Heart right ventricle (tissue), 16 donors: ENCODE results near the gene JSRP1. TPM values are rescaled to one million over a fixed set of nuclear protein-coding genes. Genes with fewer than 3 reads are reported as not detected.

Source experiments
- ATAC-seq, 8 donors: fragments of 200-7000 bp; cut with Tn5 transposase; one replicate each; pipeline ENCODE4 v1.9.1; 2020; ENCODE audit warnings: mild to moderate bottlenecking in 8 of 8, moderate library complexity in 8 of 8, moderate number of reproducible peaks in 1 of 8
- DNase-seq, 2 donors: peaks; one replicate each; pipeline ENCODE4 v3.0.0-alpha.2; 2020
- H3K27ac ChIP-seq, 10 donors: fragments of 200-600 bp; sonication (generic) in 2 of 10; one replicate each; pipeline versions ENCODE4 v1.5.0 to v1.8.0; 2020 to 2022; ENCODE audit warnings: mild to moderate bottlenecking in 3 of 10
- H3K27me3 ChIP-seq, 7 donors: fragments of 200-600 bp; one replicate each; pipeline ENCODE4 v1.8.0; 2021 to 2022; ENCODE audit warnings: mild to moderate bottlenecking in 2 of 7
- H3K36me3 ChIP-seq, 9 donors: fragments of 200-600 bp; sonication (generic) in 1 of 9; one replicate each; pipeline versions ENCODE4 v1.5.0 to v1.8.0; 2020 to 2022; ENCODE audit warnings: mild to moderate bottlenecking in 2 of 9
- H3K4me1 ChIP-seq, 9 donors: fragments of 200-600 bp; sonication (generic) in 1 of 9; one replicate each; pipeline versions ENCODE4 v1.5.0 to v1.8.0; 2020 to 2022; ENCODE audit warnings: mild to moderate bottlenecking in 4 of 9
- H3K4me3 ChIP-seq, 10 donors: fragments of 200-600 bp; sonication (generic) in 2 of 10; one replicate each; pipeline versions ENCODE4 v1.5.0 to v1.8.0; 2020 to 2022; ENCODE audit warnings: mild to moderate bottlenecking in 7 of 10, moderate library complexity in 2 of 10
- H3K9me3 ChIP-seq, 11 donors: fragments of 200-600 bp in 10 of 11; sonication (generic) in 2 of 11; one replicate each; pipeline versions ENCODE4 v1.5.0 to v1.8.0; 2013 to 2022; ENCODE audit warnings: mild to moderate bottlenecking in 2 of 11, control low read depth in 1 of 11, moderate library complexity in 1 of 11
- whole genome bisulfite sequencing, 2 donors: extraction: QIAGEN DNeasy Blood & Tissue Kit; methylation state at CpG; one replicate each; pipeline ENCODE4 v1.1.7; 2013; ENCODE audit warnings: inconsistent platforms in 1 of 2; 5-methylcytosine and 5-hydroxymethylcytosine counted together
- intact Hi-C, 10 donors: fragments of 100-400 bp; cut with DNase I; formaldehyde crosslinking; loops; one replicate each; pipeline versions ENCODE4 v1.11.1 to v1.14.2; 2022
- polyA plus RNA-seq, 2 donors: library from polyadenylated mRNA; stranded (reverse); fragments of 200-250 nt; gene quantifications; one replicate each; pipeline ENCODE4 v1.2.3, GENCODE V29; 2013
- total RNA-seq, 10 donors: library from RNA; stranded (reverse); fragmentation: NEBNext Ultra II Directional in 3 of 10; extraction: Animal tissue kit (Norgen Biotek cat#: 25700) in 3 of 10; gene quantifications; one replicate each; pipeline versions ENCODE4 v1.2.1 to v1.2.4, GENCODE V29; 2021 to 2023
- TF ChIP-seq, protein P1 (sequence below), 9 donors: fragments of 200-600 bp; sonication (generic) in 2 of 9; IDR thresholded peaks; one replicate each; pipeline versions ENCODE4 v1.5.0 to v1.8.0; 2021 to 2022; ENCODE audit warnings: antibody characterized with exemption in 9 of 9, mild to moderate bottlenecking in 5 of 9, moderate library complexity in 1 of 9
- donor health status: Arrhythmogenic right ventricular cardiomyopathy.
- donor health status: ischemic (EF 13 %, LVEDD 7.1; RV severe dilation, severe dysfunction).
- donor health status: healthy with polysubstance abuse.
- donor health status: DM: no; HTN: yes; CAD: no.
- donor health status: DM: no; HTN: no; CAD: no.
- donor health status: ischemic (EF 25% LVEDD 6.9; RV normal size, moderate dysfunction).
- donor health status: ischemic (EF 25% LVEDD 5.7; RV mildly dilated, moderate dysfunction).
- donor health status: healthy.
- donor health status: DM: yes; HTN: yes; CAD: no.
- donor health status: Ischemic cardiomyopathy.
- donor health status: ischemic (EF 35%, LVEDD 5.7; RV mildly dilated, moderate dysfunction).
- donor health status: nonischemic (EF 11% LVEDD 7.7; RV severe dilation, severe dysfunction).
- donor health status: DM: yes; HTN: yes; CAD: no.
- donor health status: PGD.
- donor health status: ischemic (EF 29% LVEDD 5.4; RV normal size, mild dysfunction).
- donor health status: nonischemic (EF 23%, LVEDD 6.1; RV moderate dilation, normal function).

JSRP1 gene
- total and polyA plus RNA-seq, 12 donors: 0.29 to 0.72 (median 0.38) TPM; not detected in 8

DNA sequence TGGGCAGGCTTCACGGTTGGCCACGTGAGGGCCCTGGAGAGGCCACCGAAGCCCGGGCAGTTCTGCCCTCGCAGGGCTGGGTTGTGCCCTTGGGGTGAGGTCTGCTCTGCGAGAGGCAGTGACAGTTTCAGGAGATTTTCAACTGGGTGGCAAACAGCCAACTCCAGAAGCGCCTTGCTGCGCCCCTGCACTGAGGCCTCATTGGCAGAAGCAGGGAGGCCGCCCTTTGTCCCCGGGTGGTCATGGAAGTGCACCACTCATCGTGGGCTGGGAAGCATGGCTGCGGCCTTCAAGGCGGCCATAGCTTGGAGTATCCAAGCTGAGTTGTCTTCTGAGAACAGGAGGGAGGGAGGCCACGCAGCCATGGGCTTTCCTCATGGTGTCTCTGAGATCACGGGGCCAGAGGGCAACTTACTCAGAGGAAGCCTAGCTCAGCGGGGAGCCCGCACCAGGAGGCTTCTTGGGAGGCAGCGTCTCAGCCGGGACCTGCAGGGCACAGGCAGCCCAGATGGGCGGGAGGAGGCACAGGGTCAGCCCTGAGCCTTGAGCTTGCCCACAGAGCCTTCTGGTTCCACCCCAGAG, 34.9 kb downstream of the JSRP1 start:
- Histone ChIP-seq H3K36me3 (peaks cover 0 to 98% (median 44%) of the 10 kb centered on the region in 9 donors), H3K9me3 (no peaks in the 10 kb centered on the region), H3K4me3 (no peak overlapping the region), H3K4me1 (peaks cover 0 to 14% (median 5%) of the 10 kb centered on the region in 9 donors), H3K27ac (peak overlapping the region in 2 of 10 donors; percentile 21 to 26), H3K27me3 (no peaks in the 10 kb centered on the region)
- TF ChIP-seq, protein P1, sequence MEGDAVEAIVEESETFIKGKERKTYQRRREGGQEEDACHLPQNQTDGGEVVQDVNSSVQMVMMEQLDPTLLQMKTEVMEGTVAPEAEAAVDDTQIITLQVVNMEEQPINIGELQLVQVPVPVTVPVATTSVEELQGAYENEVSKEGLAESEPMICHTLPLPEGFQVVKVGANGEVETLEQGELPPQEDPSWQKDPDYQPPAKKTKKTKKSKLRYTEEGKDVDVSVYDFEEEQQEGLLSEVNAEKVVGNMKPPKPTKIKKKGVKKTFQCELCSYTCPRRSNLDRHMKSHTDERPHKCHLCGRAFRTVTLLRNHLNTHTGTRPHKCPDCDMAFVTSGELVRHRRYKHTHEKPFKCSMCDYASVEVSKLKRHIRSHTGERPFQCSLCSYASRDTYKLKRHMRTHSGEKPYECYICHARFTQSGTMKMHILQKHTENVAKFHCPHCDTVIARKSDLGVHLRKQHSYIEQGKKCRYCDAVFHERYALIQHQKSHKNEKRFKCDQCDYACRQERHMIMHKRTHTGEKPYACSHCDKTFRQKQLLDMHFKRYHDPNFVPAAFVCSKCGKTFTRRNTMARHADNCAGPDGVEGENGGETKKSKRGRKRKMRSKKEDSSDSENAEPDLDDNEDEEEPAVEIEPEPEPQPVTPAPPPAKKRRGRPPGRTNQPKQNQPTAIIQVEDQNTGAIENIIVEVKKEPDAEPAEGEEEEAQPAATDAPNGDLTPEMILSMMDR (IDR thresholded peaks at IDR 0.05): peak in 1 of 9 donors; percentile 14
- peak in 5 of 8 donors; percentile 3 to 44 (median 20) for ATAC-seq
- no peak for DNase-seq
- 67 to 75% methylated on average over 20 of the region's 20 CpGs for WGBS, 2 donors
- intact Hi-C loops: loop anchor here in 1 of 10 donors (10.0 kb wide), 1 partner anchor 47 kb away; no protein-coding TSS in a partner anchor

DNA sequence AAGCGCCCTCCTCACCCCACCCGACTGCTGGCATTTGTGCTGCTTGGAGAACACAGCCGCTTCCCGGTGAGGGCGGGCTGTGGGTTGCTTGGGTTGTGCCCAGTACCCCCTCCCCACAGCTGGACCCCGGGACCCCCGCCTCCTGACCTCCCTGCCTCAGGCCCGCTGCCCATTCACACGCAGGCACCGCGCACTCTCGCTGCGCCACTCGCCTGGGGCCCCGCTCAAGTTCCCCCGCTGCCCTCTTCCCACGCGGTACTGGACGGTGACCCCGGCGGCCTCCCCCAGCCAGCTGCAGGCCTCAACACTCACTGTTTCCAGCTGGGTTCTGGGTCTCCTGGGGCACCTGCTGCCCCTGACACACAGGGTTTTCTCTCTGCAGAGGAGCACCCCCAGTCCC, 36.5 kb downstream of the JSRP1 start:
- peaks cover 0 to 14% (median 5%) of the 10 kb centered on the region in 9 donors for H3K4me1 ChIP-seq
- H3K36me3 ChIP-seq: peaks cover 0 to 98% (median 37%) of the 10 kb centered on the region in 9 donors
- DNase-seq (no peak), ATAC-seq (no peak)
- intact Hi-C loops: loop anchor here in 1 of 10 donors (10.0 kb wide), 1 partner anchor 45 kb away; no protein-coding TSS in a partner anchor
- H3K27ac ChIP-seq: no peak overlapping the region
- WGBS, 2 donors: 96 to 97% methylated on average over 20 to 21 of the region's 21 CpGs
- TF ChIP-seq, protein P1 (IDR thresholded peaks at IDR 0.05): no peak
- H3K27me3 ChIP-seq: no peaks in the 10 kb centered on the region
- H3K4me3 ChIP-seq: no peak overlapping the region
- no peaks in the 10 kb centered on the region for H3K9me3 ChIP-seq

DNA sequence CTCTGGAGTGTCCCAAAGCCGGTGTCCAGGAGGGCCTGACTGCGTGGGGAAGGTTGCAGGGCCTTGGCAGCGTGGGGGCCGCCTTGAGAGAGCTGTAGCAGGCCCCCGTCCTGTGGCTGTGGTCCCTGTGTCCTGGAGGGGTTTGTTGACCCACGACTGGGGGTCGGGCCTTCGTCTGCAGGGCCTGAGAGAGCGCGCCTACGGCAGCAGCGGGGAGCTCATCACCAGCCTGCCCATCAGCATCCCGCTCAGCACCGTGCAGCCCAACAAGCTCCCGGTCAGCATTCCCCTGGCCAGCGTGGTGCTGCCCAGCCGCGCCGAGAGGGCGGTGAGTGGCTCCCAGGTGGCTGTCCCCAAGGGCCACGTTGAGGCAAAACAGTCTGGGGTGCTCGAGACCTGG, 38.6 kb downstream of the JSRP1 start:
- ATAC-seq: no peak
- WGBS, 2 donors: 95 to 98% methylated on average over 22 of the region's 22 CpGs
- Histone ChIP-seq H3K36me3 (peaks cover 0 to 99% (median 42%) of the 10 kb centered on the region in 9 donors), H3K9me3 (no peaks in the 10 kb centered on the region), H3K4me1 (peaks cover 0 to 14% (median 5%) of the 10 kb centered on the region in 9 donors), H3K27me3 (no peaks in the 10 kb centered on the region), H3K27ac (no peak overlapping the region), H3K4me3 (no peak overlapping the region)
- TF ChIP-seq, protein P1 (IDR thresholded peaks at IDR 0.05): no peak
- no peak for DNase-seq
- intact Hi-C loops: no loop called here

DNA sequence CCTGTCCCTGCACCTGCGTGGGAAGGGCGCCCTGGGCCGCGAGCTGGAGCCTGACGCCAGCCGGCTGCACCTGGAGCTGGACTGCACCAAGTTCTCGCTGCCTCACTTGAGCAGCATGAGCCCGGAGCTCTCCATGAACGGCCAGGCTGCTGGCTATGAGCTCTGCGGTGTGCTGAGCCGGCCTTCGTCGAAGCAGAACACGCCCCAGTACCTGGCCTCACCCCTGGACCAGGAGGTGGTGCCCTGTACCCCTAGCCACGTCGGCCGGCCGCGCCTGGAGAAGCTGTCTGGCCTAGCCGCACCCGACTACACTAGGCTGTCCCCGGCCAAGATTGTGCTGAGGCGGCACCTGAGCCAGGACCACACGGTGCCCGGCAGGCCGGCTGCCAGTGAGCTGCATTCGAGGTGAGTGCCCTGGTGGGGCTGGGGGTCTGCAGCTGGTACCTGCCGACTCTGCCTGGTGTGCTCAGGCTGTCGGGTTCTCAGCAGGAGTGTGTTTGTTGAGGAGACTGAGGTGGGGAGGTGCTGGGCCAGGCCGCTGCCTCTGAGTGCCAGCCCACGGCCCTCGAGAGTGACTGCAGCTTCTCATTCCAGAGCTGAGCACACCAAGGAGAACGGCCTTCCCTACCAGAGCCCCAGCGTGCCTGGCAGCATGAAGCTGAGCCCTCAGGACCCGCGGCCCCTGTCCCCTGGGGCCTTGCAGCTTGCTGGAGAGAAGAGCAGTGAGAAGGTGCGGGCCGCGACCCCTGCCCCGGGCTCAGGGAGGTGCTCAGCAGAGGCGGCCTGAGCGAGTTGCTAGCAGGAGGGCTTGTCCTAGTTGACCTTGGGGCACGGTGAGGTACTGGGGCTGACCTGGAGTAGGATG, 39.6 kb downstream of the JSRP1 start:
- WGBS, 2 donors: 91 to 95% methylated on average over 43 of the region's 43 CpGs
- Histone ChIP-seq H3K27me3 (no peaks in the 10 kb centered on the region), H3K27ac (no peak overlapping the region), H3K36me3 (peaks cover 0 to 100% (median 44%) of the 10 kb centered on the region in 9 donors), H3K4me3 (no peak overlapping the region), H3K4me1 (peaks cover 0 to 11% (median 5%) of the 10 kb centered on the region in 9 donors), H3K9me3 (no peaks in the 10 kb centered on the region)
- DNase-seq (no peak), ATAC-seq (no peak)
- TF ChIP-seq, protein P1 (IDR thresholded peaks at IDR 0.05): no peak
- intact Hi-C loops: no loop called here
